DND-41 (cell line): Measurements from ENCODE around the gene DNAH12.
A peak's percentile ranks its signal among the peaks of the same experiment; 100 is the strongest.

Source experiments
- ATAC-seq: fragments of 200-7000 bp; cut with Tn5 transposase; 3 replicates; pipeline ENCODE4 v1.9.1; 2021; ENCODE audit warnings: low read depth; ENCODE audit not compliant: insufficient read depth
- DNase-seq: peaks from one replicate; pipeline ENCODE4 v3.0.0-alpha.2; 2020
- H2AFZ ChIP-seq: 2 replicates; pipeline ENCODE4 v1.6.0; 2012; ENCODE audit warnings: low read depth, low read length
- H3K27ac ChIP-seq: 2 replicates; pipeline ENCODE4 v1.5.1; 2012; ENCODE audit warnings: low read length, inconsistent platforms
- H3K27me3 ChIP-seq: fragments of 200-600 bp; sonication (generic); 2 replicates; pipeline ENCODE4 v1.6.0; 2012; ENCODE audit warnings: low read length, mild to moderate bottlenecking, inconsistent platforms; ENCODE audit not compliant: insufficient read depth, poor library complexity
- H3K36me3 ChIP-seq: 2 replicates; pipeline ENCODE4 v1.5.1; 2012; ENCODE audit warnings: low read length, inconsistent platforms; ENCODE audit not compliant: insufficient read depth
- H3K4me1 ChIP-seq: 2 replicates; pipeline ENCODE4 v1.5.1; 2012; ENCODE audit warnings: mild to moderate bottlenecking, low read length; ENCODE audit not compliant: insufficient read depth
- H3K4me2 ChIP-seq: 2 replicates; pipeline ENCODE4 v1.6.0; 2012; ENCODE audit warnings: mild to moderate bottlenecking, moderate library complexity, low read length, inconsistent platforms; ENCODE audit not compliant: insufficient read depth
- H3K4me3 ChIP-seq, 2 experiments: fragments of 200-600 bp in 1 of 2; shearing (Covaris generic) in 1 of 2; 2 replicates each; pipeline ENCODE4 v1.5.1; 2012 to 2016; ENCODE audit warnings: inconsistent platforms in 2 of 2, low read length in 2 of 2, mild to moderate bottlenecking in 2 of 2, low read depth in 1 of 2, moderate library complexity in 1 of 2
- H3K79me2 ChIP-seq: 2 replicates; pipeline ENCODE4 v1.6.0; 2012; ENCODE audit warnings: low read length, inconsistent platforms; ENCODE audit not compliant: insufficient read depth
- H3K9ac ChIP-seq: 2 replicates; pipeline ENCODE4 v1.6.0; 2012; ENCODE audit warnings: low read depth, mild to moderate bottlenecking, inconsistent platforms, low read length, moderate library complexity
- H3K9me3 ChIP-seq: 2 replicates; pipeline ENCODE4 v1.5.1; 2012; ENCODE audit warnings: low read length, moderate library complexity, mild to moderate bottlenecking, inconsistent platforms; ENCODE audit not compliant: insufficient read depth, severe bottlenecking
- H4K20me1 ChIP-seq: 2 replicates; pipeline ENCODE4 v1.6.0; 2012; ENCODE audit warnings: low read length; ENCODE audit not compliant: insufficient read depth
- CTCF ChIP-seq: IDR thresholded peaks from 2 replicates; pipeline ENCODE4 v1.5.1; 2012; ENCODE audit warnings: borderline replicate concordance, low read length, moderate library complexity, mild to moderate bottlenecking; ENCODE audit not compliant: poor library complexity, severe bottlenecking; ENCODE audit errors: extremely low read depth
- EZH2 ChIP-seq: IDR thresholded peaks from 3 replicates; pipeline ENCODE4 v1.6.1; 2012; ENCODE audit warnings: borderline replicate concordance, low read depth, mild to moderate bottlenecking, moderate library complexity, low read length, inconsistent platforms; ENCODE audit not compliant: severe bottlenecking

The DNAH12 gene

DNA sequence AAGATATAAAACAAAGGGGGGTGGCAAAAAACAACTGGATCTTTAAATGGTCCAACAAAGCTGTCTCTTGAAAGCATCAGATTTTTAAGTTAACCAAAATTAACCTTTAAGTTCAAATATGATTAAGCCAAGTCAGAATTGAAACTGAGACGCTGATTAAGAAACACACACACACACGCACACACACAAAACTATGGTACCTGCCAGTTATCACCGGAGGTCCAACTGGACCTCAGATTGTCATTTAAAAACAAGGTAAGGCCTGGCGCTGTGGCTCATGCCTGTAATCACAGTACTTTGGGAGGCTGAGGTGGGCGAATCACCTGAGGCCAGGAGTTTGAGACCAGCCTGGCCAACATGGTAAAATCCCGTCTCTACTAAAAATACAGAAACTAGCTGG is 42.6 kb upstream of the DNAH12 start:
- H3K27me3 ChIP-seq = no peaks in the 10 kb centered on the region
- no peak overlapping the region for H3K4me3 ChIP-seq
- ATAC-seq (no peak), DNase-seq (no peak)
- peaks cover 42% of the 10 kb centered on the region for H3K36me3 ChIP-seq
- no peaks in the 10 kb centered on the region for H3K9me3 ChIP-seq
- H4K20me1 ChIP-seq = peaks cover 49% of the 10 kb centered on the region
- H3K4me2 ChIP-seq = no peak overlapping the region
- H2AFZ ChIP-seq = no peak overlapping the region
- H3K27ac ChIP-seq = no peak overlapping the region
- H3K4me1 ChIP-seq = 0 out of 2 replicates have a peak, but pooled peaks cover 3% of the 10 kb centered on the region
- peaks cover 98% of the 10 kb centered on the region for H3K79me2 ChIP-seq
- TF ChIP-seq EZH2 (no peak), CTCF (no peak)
- no peak overlapping the region for H3K9ac ChIP-seq

GRCh38 chr3:57583544-57583943 is 39.4 kb upstream of the DNAH12 start:
- H3K9me3 ChIP-seq = no peaks in the 10 kb centered on the region
- H4K20me1 ChIP-seq = peaks cover 48% of the 10 kb centered on the region
- H3K9ac ChIP-seq = no peak overlapping the region
- H2AFZ ChIP-seq = no peak overlapping the region
- H3K4me3 ChIP-seq = no peak overlapping the region
- no peaks in the 10 kb centered on the region for H3K27me3 ChIP-seq
- no peak for ATAC-seq
- H3K79me2 ChIP-seq = peaks cover 99% of the 10 kb centered on the region
- TF ChIP-seq CTCF = no peak
- no peak for TF ChIP-seq EZH2
- no peak overlapping the region for H3K4me2 ChIP-seq
- DNase-seq = no peak
- H3K36me3 ChIP-seq = peaks cover 57% of the 10 kb centered on the region
- no peak overlapping the region for H3K27ac ChIP-seq
- no peaks in the 10 kb centered on the region for H3K4me1 ChIP-seq

DNA sequence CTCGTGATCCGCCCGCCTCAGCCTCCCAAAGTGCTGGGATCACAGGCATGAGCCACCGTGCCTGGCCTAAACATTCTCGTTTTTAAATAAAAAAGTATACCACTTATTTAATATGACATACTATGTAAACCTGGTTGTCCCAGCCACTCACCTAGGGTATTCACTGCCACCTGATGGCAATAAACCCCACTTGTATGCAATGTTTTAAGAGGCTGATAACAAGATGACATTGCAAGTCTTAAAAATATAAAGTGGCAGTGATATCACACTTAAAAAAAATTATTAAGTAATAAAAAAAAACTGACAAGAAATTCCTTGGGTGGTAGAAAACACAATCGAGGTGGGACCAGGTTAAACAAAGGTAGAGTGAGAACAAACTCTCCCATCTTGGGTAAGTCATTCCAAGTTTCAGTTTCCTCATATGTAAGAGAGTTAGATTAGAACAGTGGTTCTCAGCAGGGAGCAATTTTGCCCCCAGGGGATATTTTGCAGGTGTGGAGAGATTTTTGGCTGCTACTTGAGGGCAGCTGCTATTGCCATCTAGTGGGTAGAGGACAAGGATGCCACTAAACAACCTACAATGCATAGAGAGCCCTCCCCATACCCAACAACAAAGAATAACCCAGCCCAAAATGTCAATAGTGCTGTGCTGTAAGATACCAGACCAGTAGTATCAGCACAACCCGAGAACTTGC is 38.5 kb upstream of the DNAH12 start:
- H3K4me2 ChIP-seq = no peak overlapping the region
- no peak overlapping the region for H3K9ac ChIP-seq
- DNase-seq (peak; percentile 33), ATAC-seq (peak; percentile 68)
- no peaks in the 10 kb centered on the region for H3K27me3 ChIP-seq
- H3K27ac ChIP-seq = no peak overlapping the region
- peaks cover 99% of the 10 kb centered on the region for H3K79me2 ChIP-seq
- H3K36me3 ChIP-seq = peaks cover 66% of the 10 kb centered on the region
- H3K4me3 ChIP-seq = no peak overlapping the region
- H3K4me1 ChIP-seq = no peaks in the 10 kb centered on the region
- H3K9me3 ChIP-seq = no peaks in the 10 kb centered on the region
- no peak overlapping the region for H2AFZ ChIP-seq
- H4K20me1 ChIP-seq = peaks cover 48% of the 10 kb centered on the region
- no peak for TF ChIP-seq EZH2
- peak; percentile 43 for TF ChIP-seq CTCF

DNA sequence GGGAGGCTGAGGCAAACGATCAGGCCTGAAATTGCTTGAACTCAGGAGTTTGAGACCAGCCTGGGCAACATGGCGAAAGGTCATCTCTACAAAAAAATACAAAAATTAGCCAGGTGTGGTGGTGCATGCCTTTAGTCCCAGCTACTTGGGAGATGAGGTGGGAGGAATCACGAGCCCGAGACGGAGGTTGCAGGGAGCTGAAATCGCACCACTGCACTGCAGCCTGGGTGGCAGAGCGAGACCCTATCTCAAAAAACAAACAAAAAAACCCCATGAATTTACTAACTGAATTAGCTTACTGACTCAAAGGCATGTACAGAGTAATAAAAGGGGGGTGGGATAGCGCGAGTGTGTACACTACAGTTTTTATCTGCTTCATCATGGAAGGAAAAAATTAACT is 33.7 kb upstream of the DNAH12 start:
- DNase-seq (no peak), ATAC-seq (no peak)
- H3K4me2 ChIP-seq = no peak overlapping the region
- H3K4me3 ChIP-seq = no peak overlapping the region
- H3K79me2 ChIP-seq = peaks cover 95% of the 10 kb centered on the region
- H4K20me1 ChIP-seq = peaks cover 28% of the 10 kb centered on the region
- H3K9me3 ChIP-seq = no peaks in the 10 kb centered on the region
- TF ChIP-seq CTCF = no peak
- TF ChIP-seq EZH2 = no peak
- H3K4me1 ChIP-seq = no peaks in the 10 kb centered on the region
- no peak overlapping the region for H3K9ac ChIP-seq
- no peak overlapping the region for H3K27ac ChIP-seq
- no peak overlapping the region for H2AFZ ChIP-seq
- H3K27me3 ChIP-seq = no peaks in the 10 kb centered on the region
- peaks cover 88% of the 10 kb centered on the region for H3K36me3 ChIP-seq
